Activated CD8-positive, alpha-beta memory T cell treated with anti-CD3 and anti-CD28 coated beads, Interleukin-2, amount 50 U/mL, for 4 hours (primary cell): Measurements from ENCODE around the gene URI1.

Source experiments
- DNase-seq: peaks from one replicate; pipeline ENCODE4 v3.0.0-alpha.2; 2020

Gene URI1

GRCh38 chr19:30060531-30061222 is 118.6 kb downstream of the URI1 start:
- no peak for DNase-seq

GRCh38 chr19:30061223-30062064 is 119.4 kb downstream of the URI1 start:
- no peak for DNase-seq

- no peak for DNase-seq
Observed at GRCh38 chr19:30062065-30062906, 120.2 kb downstream of the URI1 start.

GRCh38 chr19:30062907-30063649 is 121.0 kb downstream of the URI1 start:
- no peak for DNase-seq

- DNase-seq, result no peak
Observed at GRCh38 chr19:30063650-30064347, 121.8 kb downstream of the URI1 start.

- DNase-seq, result no peak
Observed at GRCh38 chr19:30064348-30064699, 122.3 kb downstream of the URI1 start.

- no peak for DNase-seq
Observed at GRCh38 chr19:30064771-30065494, 122.9 kb downstream of the URI1 start.

- no peak for DNase-seq
Observed at GRCh38 chr19:30065680-30066606, 123.9 kb downstream of the URI1 start.
